COR-L47 (cell line): ENCODE measurements around the gene KRTAP9-9.
"Not testable (repeated sequence)": the region's sequence is repeated elsewhere in the genome, so short reads cannot be mapped to it uniquely, and the experiment has no call there.

ENCODE experiments used
- DNase-seq: peaks from one replicate; lab custom pipeline; 2025; lab: John Stamatoyannopoulos, UW

The KRTAP9-9 gene

GRCh38 chr17:41255381-41256290 is at the start of gene KRTAP9-9:
Gene KRTAP9-9, plus strand, starts transcription at chr17:41255384.
- not testable (repeated sequence) for DNase-seq

- peak; percentile 78 for DNase-seq
These were observed 43.2 kb upstream of the KRTAP9-9 start for GRCh38 chr17:41211845-41212466.

- peak; percentile 80 for DNase-seq
These were observed 42.5 kb upstream of the KRTAP9-9 start for GRCh38 chr17:41212524-41213169.

DNA sequence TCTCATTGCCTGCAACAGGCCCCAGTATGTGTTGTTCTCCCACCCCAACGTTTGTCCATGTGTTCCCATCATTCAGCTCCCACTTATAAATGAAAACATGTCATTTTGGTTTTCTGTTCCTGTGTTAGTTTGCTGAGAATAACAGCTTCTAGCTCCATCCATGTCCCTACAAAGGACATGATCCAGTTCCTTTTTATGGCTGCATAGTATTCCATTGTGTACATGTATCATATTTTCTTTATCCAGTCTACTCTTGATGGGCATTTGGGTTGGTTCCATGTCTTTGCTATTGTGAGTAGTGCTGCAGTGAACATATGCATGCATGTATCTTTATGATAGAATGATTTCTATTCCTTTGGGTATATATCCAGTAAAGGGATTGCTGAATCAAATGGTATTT is 39.5 kb upstream of the KRTAP9-9 start:
- no peak for DNase-seq

DNA sequence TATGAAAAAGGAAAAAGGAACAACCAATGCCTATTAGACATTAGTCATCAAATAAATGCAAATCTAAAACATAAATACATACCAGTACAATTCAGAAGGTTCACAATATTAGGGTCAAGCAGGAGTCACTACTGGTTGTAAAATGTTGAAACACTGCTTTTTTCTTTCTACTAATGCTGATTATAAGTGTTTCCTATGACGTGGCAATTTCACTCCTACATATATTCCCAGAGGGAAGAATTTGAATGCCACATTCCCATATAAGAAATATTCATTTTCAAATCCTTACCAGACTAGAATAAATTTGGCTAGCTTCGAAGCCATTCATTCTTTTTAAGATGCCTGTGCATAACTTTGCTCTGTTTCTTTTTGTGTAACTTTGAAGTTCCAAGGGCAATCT is 31.4 kb upstream of the KRTAP9-9 start:
- no peak for DNase-seq

- no peak for DNase-seq
These were observed 29.1 kb upstream of the KRTAP9-9 start for GRCh38 chr17:41226051-41226450.

- DNase-seq, result not testable (repeated sequence)
These were observed 28.5 kb upstream of the KRTAP9-9 start, which contains the start of gene KRTAP9-2 for GRCh38 chr17:41226598-41227095. Gene KRTAP9-2, plus strand, starts transcription at chr17:41226648. Its CDS starts 7 bp downstream, at chr17:41226655.

GRCh38 chr17:41230094-41230493 is 25.1 kb upstream of the KRTAP9-9 start:
- no peak for DNase-seq

DNA sequence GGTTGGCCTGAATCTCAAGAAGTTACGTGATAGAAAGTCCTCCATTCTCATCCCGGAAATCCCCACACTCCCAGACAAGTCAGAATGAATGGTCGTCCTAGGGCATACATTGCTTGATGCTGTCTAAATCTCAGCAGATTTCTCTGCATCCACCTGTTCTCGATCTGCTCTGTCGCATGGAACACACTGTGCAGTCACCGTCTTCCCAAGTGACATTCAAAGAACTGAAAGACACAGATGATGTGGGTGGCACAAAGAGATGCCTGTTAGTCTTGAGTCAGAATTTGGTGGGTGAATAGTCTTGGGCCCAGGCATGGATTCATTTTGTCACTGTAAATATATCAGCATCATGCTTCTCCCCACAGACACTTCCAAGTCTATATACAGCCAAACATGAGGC is 23.5 kb upstream of the KRTAP9-9 start:
- DNase-seq, result no peak

DNA sequence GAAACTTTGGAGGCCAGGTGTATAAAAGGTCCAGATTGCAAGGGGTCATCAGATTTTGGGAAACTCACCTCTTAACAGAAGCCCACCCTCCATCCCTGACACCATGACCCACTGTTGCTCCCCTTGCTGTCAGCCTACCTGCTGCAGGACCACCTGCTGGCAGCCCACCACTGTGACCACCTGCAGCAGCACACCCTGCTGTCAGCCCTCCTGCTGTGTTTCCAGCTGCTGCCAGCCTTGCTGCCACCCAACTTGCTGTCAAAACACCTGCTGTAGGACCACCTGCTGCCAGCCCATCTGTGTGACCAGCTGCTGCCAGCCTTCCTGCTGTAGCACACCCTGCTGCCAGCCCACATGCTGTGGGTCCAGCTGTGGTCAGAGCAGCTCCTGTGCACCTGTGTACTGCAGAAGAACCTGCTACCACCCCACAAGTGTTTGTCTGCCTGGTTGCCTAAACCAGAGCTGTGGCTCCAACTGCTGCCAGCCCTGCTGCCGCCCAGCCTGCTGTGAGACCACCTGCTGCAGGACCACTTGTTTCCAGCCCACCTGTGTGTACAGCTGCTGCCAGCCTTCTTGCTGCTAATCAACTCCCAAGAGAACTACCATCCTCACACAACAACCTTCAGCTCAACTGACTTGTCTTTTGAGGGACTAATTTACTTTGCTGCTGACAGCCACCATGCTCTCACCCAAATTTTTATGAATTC is 22.6 kb upstream of the KRTAP9-9 start, which contains the start of gene KRTAP9-3:
TSS of gene KRTAP9-3 (plus strand) at position 51 of the 707 bp plus-strand sequence. CDS start at position 104, 53 bp downstream.
- DNase-seq, result not testable (repeated sequence)

GRCh38 chr17:41237116-41237515 is 18.1 kb upstream of the KRTAP9-9 start:
- DNase-seq, result not testable (repeated sequence)

DNA sequence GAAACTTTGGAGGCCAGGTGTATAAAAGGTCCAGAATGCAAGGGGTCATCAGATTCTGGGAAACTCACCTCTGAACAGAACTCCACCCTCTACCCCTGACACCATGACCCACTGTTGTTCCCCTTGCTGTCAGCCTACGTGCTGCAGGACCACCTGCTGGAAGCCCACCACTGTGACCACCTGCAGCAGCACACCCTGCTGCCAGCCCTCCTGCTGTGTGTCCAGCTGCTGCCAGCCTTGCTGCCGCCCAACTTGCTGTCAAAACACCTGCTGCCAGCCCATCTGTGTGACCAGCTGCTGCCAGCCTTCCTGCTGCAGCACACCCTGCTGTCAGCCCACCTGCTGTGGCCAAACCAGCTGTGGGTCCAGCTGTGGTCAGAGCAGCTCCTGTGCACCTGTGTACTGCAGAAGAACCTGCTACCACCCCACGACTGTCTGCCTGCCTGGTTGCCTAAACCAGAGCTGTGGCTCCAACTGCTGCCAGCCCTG is 17.2 kb upstream of the KRTAP9-9 start, which contains the start of gene KRTAP9-8:
TSS of gene KRTAP9-8 (plus strand) at position 51 of the 489 bp plus-strand sequence. CDS start at position 104, 53 bp downstream.
- DNase-seq, result not testable (repeated sequence)

- DNase-seq, result not testable (repeated sequence)
These were observed 8.0 kb upstream of the KRTAP9-9 start for GRCh38 chr17:41246995-41247787.

DNA sequence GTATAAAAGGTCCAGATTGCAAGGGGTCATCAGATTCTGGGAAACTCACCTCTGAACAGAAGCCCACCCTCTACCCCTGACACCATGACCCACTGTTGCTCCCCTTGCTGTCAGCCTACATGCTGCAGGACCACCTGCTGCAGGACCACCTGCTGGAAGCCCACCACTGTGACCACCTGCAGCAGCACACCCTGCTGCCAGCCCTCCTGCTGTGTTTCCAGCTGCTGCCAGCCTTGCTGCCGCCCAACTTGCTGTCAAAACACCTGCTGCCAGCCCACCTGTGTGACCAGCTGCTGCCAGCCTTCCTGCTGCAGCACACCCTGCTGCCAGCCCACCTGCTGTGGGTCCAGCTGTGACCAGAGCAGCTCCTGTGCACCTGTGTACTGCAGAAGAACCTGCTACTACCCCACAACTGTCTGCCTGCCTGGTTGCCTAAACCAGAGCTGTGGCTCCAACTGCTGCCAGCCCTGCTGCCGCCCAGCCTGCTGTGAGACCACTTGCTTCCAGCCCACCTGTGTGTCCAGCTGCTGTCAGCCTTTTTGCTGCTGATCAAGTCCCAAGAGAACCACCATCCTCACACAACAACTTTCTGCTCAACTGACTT is 5.4 kb upstream of the KRTAP9-9 start, which contains the start of gene KRTAP9-4:
TSS of gene KRTAP9-4 (plus strand) at position 51 of the 604 bp plus-strand sequence. CDS start at position 85, 34 bp downstream.
- DNase-seq, result not testable (repeated sequence)

GRCh38 chr17:41251261-41251660 is 3.9 kb upstream of the KRTAP9-9 start:
- DNase-seq, result no peak

- no peak for DNase-seq
These were observed 323 bp upstream of the KRTAP9-9 start for GRCh38 chr17:41254861-41255260.

DNA sequence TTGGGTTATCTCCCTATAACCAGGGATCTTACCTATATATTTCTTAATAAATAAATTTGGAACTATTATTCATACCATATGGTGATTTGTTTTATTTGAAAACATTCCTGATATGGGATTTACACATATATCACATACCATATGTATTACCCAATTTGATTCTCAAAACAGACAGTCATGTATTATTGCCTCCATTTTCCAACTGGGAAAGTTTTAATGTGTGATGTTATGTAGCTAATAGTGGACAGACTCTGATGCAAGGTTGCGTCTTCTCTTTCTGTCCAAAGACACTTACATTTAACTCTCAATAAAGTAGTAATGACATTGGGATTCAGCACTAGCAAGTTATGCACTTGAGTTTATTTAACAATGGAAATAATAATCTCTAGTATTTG is 1.1 kb downstream of the KRTAP9-9 start:
- DNase-seq, result no peak

- DNase-seq, result no peak
These were observed 3.2 kb downstream of the KRTAP9-9 start for GRCh38 chr17:41258406-41258805.

- DNase-seq, result no peak
These were observed 8.0 kb downstream of the KRTAP9-9 start for GRCh38 chr17:41263212-41263611.

DNA sequence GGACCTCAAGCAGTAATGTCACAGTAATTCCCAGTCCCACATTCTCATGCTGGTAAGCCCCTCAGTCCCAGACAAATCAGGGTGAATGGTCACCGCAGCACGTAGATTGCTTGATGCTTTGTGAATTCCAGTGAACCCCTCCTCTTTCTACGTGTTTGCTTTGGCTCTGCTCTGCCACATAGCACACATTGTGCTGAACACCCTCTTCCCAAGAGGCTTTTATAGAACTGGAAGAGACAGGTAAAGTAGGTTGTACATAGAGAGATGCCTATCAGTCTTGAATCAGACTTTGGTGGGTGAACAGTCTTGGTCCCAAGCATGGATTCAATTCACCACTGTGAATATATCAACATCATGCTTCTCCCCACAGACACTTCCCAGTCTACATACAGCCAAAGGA is 9.4 kb downstream of the KRTAP9-9 start:
- DNase-seq, result no peak
